ENCODE results near the gene IDH3A. TPM values are rescaled to one million over a fixed set of nuclear protein-coding genes. Genes with fewer than 3 reads are reported as not detected.

Gene IDH3A
- total RNA-seq, 4 donors from 2014 or later, result 149 to 369 (median 166) TPM

- no peak for DNase-seq
- TF ChIP-seq EP300 (IDR thresholded peaks at IDR 0.05; ENCODE audit: low read depth) (no peak), POLR2A (IDR thresholded peaks at IDR 0.05) (no peak), POLR2AphosphoS5 (IDR thresholded peaks at IDR 0.05) (no peak)
- TF ChIP-seq, protein P1, sequence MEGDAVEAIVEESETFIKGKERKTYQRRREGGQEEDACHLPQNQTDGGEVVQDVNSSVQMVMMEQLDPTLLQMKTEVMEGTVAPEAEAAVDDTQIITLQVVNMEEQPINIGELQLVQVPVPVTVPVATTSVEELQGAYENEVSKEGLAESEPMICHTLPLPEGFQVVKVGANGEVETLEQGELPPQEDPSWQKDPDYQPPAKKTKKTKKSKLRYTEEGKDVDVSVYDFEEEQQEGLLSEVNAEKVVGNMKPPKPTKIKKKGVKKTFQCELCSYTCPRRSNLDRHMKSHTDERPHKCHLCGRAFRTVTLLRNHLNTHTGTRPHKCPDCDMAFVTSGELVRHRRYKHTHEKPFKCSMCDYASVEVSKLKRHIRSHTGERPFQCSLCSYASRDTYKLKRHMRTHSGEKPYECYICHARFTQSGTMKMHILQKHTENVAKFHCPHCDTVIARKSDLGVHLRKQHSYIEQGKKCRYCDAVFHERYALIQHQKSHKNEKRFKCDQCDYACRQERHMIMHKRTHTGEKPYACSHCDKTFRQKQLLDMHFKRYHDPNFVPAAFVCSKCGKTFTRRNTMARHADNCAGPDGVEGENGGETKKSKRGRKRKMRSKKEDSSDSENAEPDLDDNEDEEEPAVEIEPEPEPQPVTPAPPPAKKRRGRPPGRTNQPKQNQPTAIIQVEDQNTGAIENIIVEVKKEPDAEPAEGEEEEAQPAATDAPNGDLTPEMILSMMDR (IDR thresholded peaks at IDR 0.05), result no peak
- no peaks in the 10 kb centered on the region for H3K27me3 ChIP-seq
- H3K36me3 ChIP-seq, result no peaks in the 10 kb centered on the region
- in situ Hi-C loops (cut with MboI; ENCODE audit: low pct_ligation_motif_present in 1 of 4, low pct_unique_long_range_greater_than_20kb in 1 of 4, low sequenced_read_pairs in 3 of 4), result loop anchor here (5.0 to 25.0 kb wide), 4 partner anchors 82 to 125 kb away; partner anchors contain the start of gene ACSBG1 (in 1 of the 4)
- 77% methylated on average over 3 of the region's 3 CpGs; no CpG with 5 or more reads in 1 of the 2 donors for WGBS, 2 donors (ENCODE audit: low coverage in 1 of 2)
- intact Hi-C loops (cut with DNase I; ENCODE audit: low total_unique reads), result loop anchor here (5.0 kb wide), 1 partner anchor 130 kb away; no protein-coding TSS in a partner anchor
- H3K4me1 ChIP-seq, result peaks cover 0 to 6% (median 1%) of the 10 kb centered on the region in 4 donors
- no peak overlapping the region for H3K27ac ChIP-seq
- no peaks in the 10 kb centered on the region for H3K9me3 ChIP-seq
- no peak overlapping the region for H3K4me3 ChIP-seq
Observed at GRCh38 chr15:78112551-78112950, 36.6 kb upstream of the IDH3A start.

DNA sequence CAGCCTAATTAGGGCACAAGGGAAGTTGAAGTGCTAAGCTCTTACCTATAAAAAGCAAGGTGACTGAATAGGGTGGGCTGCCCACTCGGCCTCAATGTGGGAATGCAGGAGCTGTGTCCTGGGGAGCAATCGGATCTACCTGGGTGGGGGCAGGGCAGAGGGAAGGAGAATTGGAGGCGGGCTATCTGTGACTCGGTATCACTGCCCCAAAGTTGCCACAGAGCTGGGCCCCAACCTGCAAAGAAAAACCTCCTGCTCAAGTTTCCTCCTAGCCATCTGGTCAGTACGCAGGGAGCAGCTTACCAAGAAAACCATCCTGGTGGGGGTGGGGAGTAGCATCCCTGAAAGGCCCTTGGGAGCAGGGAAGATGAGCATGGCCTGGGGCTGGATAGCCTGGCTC lies 28.6 kb upstream of the IDH3A start:
- in situ Hi-C loops (cut with MboI; ENCODE audit: low pct_ligation_motif_present in 1 of 4, low pct_unique_long_range_greater_than_20kb in 1 of 4, low sequenced_read_pairs in 3 of 4) (loop anchor here in 1 of 4 donors (25.0 kb wide), 1 partner anchor 117 kb away; the partner anchor contains the start of gene ACSBG1), intact Hi-C loops (cut with DNase I; ENCODE audit: low total_unique reads) (no loop called here)
- H3K4me1 ChIP-seq, result no peaks in the 10 kb centered on the region

GRCh38 chr15:78125267-78125666 lies 23.9 kb upstream of the IDH3A start:
- WGBS, 2 donors (ENCODE audit: low coverage in 1 of 2), result 80 to 100% methylated on average over 1 to 3 of the region's 3 CpGs
- intact Hi-C loops (cut with DNase I; ENCODE audit: low total_unique reads), result no loop called here
- in situ Hi-C loops (cut with MboI; ENCODE audit: low pct_ligation_motif_present in 1 of 4, low pct_unique_long_range_greater_than_20kb in 1 of 4, low sequenced_read_pairs in 3 of 4), result loop anchor here in 1 of 4 donors (25.0 kb wide), 1 partner anchor 312 kb away; the partner anchor contains the start of gene IREB2
- peaks cover 0 to 7% (median 0%) of the 10 kb centered on the region in 4 donors for H3K4me1 ChIP-seq
- H3K27ac ChIP-seq, result no peak overlapping the region
- H3K4me3 ChIP-seq, result no peak overlapping the region
- H3K9me3 ChIP-seq, result no peaks in the 10 kb centered on the region
- no peaks in the 10 kb centered on the region for H3K27me3 ChIP-seq
- H3K36me3 ChIP-seq, result no peaks in the 10 kb centered on the region
- no peak for DNase-seq
- TF ChIP-seq EP300 (IDR thresholded peaks at IDR 0.05; ENCODE audit: low read depth), result no peak
- no peak for TF ChIP-seq POLR2A (IDR thresholded peaks at IDR 0.05)
- no peak for TF ChIP-seq POLR2AphosphoS5 (IDR thresholded peaks at IDR 0.05)
- TF ChIP-seq, protein P1 (IDR thresholded peaks at IDR 0.05), result no peak

More for the DNA sequence above, 28.6 kb upstream of the IDH3A start:
- H3K27ac ChIP-seq, result no peak overlapping the region
- no peak overlapping the region for H3K4me3 ChIP-seq
- TF ChIP-seq POLR2A (IDR thresholded peaks at IDR 0.05) (no peak), EP300 (IDR thresholded peaks at IDR 0.05; ENCODE audit: low read depth) (no peak), POLR2AphosphoS5 (IDR thresholded peaks at IDR 0.05) (no peak)
- TF ChIP-seq, protein P1 (IDR thresholded peaks at IDR 0.05), result no peak
- H3K36me3 ChIP-seq, result no peaks in the 10 kb centered on the region
- H3K27me3 ChIP-seq, result no peaks in the 10 kb centered on the region
- DNase-seq, result no peak
- no peaks in the 10 kb centered on the region for H3K9me3 ChIP-seq
- 85% methylated on average over 5 of the region's 5 CpGs; no CpG with 5 or more reads in 1 of the 2 donors for WGBS, 2 donors (ENCODE audit: low coverage in 1 of 2)

GRCh38 chr15:78127882-78128281 lies 21.3 kb upstream of the IDH3A start:
- Histone ChIP-seq H3K36me3 (no peaks in the 10 kb centered on the region), H3K4me1 (peaks cover 7 to 23% (median 10%) of the 10 kb centered on the region in 4 donors), H3K27me3 (no peaks in the 10 kb centered on the region), H3K27ac (peak overlapping the region in 1 of 4 donors; percentile 24), H3K4me3 (no peak overlapping the region), H3K9me3 (no peaks in the 10 kb centered on the region)
- 46% methylated on average over 2 of the region's 2 CpGs; no CpG with 5 or more reads in 1 of the 2 donors for WGBS, 2 donors (ENCODE audit: low coverage in 1 of 2)
- in situ Hi-C loops (cut with MboI; ENCODE audit: low pct_ligation_motif_present in 1 of 4, low pct_unique_long_range_greater_than_20kb in 1 of 4, low sequenced_read_pairs in 3 of 4), result loop anchor here in 1 of 4 donors (25.0 kb wide), 1 partner anchor 309 kb away; the partner anchor contains the start of gene IREB2
- no peak for DNase-seq
- TF ChIP-seq POLR2A (IDR thresholded peaks at IDR 0.05), result no peak
- TF ChIP-seq POLR2AphosphoS5 (IDR thresholded peaks at IDR 0.05), result no peak
- TF ChIP-seq, protein P1 (IDR thresholded peaks at IDR 0.05), result no peak
- no peak for TF ChIP-seq EP300 (IDR thresholded peaks at IDR 0.05; ENCODE audit: low read depth)
- intact Hi-C loops (cut with DNase I; ENCODE audit: low total_unique reads), result no loop called here
